GM12864 (cell line): ENCODE data around the gene NCAM1.
A peak's percentile ranks its signal among the peaks of the same experiment; 100 is the strongest.

Experiments
- DNase-seq: peaks from one replicate; pipeline ENCODE4 v3.0.0-alpha.2; 2011; ENCODE audit warnings: low read depth
- H3K4me3 ChIP-seq: 2 replicates; pipeline ENCODE4 v1.5.1; 2011; ENCODE audit warnings: mild to moderate bottlenecking, low read depth, low read length, control low read depth
- TF ChIP-seq, protein P1 (sequence below): IDR thresholded peaks from 2 replicates; pipeline ENCODE4 v1.5.1; 2011; ENCODE audit warnings: low read depth, mild to moderate bottlenecking, moderate library complexity, low read length, control low read depth, inconsistent platforms; ENCODE audit errors: missing control alignments

The NCAM1 gene

GRCh38 chr11:112997857-112998466, 36.7 kb downstream of the NCAM1 start:
- DNase-seq, result no peak
- TF ChIP-seq, protein P1, sequence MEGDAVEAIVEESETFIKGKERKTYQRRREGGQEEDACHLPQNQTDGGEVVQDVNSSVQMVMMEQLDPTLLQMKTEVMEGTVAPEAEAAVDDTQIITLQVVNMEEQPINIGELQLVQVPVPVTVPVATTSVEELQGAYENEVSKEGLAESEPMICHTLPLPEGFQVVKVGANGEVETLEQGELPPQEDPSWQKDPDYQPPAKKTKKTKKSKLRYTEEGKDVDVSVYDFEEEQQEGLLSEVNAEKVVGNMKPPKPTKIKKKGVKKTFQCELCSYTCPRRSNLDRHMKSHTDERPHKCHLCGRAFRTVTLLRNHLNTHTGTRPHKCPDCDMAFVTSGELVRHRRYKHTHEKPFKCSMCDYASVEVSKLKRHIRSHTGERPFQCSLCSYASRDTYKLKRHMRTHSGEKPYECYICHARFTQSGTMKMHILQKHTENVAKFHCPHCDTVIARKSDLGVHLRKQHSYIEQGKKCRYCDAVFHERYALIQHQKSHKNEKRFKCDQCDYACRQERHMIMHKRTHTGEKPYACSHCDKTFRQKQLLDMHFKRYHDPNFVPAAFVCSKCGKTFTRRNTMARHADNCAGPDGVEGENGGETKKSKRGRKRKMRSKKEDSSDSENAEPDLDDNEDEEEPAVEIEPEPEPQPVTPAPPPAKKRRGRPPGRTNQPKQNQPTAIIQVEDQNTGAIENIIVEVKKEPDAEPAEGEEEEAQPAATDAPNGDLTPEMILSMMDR, result no peak

DNA sequence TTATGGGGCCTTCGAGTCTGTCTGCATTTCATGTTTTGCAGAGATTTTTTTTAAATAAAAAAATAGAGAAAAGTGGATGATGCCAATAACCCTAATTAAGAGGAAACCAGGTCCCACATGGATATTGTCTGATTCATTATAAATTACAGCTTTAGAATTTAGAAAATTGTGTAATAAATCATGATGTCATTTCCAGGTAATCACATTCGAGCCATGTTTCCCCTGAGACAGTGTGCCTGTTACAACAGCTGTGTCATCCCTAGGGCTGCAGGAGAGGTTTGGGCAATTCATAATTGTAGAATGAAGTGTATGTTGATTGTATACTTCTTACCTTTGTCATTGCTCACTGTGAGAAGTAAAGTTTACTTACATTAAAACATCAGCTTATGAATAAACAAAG, 38.3 kb downstream of the NCAM1 start:
- TF ChIP-seq, protein P1, result no peak
- H3K4me3 ChIP-seq, result no peak overlapping the region
- DNase-seq, result no peak

More at GRCh38 chr11:112997857-112998466, 36.7 kb downstream of the NCAM1 start:
- H3K4me3 ChIP-seq, result no peak overlapping the region

DNA sequence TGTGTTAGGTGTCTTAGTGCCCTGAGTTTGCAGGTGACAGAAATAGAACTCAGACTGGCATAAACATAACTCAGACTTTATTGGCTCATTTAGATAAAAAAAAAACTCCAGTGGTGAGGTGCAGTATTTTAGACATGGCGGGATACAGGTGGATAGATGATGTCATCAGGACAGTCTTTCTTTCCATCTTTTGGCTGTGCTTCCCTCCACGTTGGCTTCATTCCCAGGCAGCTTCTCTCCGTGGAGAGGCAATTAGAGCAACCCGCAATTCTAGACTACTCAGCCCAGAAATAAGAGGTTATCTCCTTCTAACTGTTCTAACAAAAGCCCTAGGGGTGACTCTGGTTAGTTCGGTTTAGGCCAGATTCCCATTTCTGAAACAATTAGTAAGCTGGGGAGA, 40.5 kb downstream of the NCAM1 start:
- DNase-seq, result no peak
- TF ChIP-seq, protein P1, result no peak
- H3K4me3 ChIP-seq, result no peak overlapping the region

- no peak for DNase-seq
- TF ChIP-seq, protein P1, result no peak
- no peak overlapping the region for H3K4me3 ChIP-seq
Measured at GRCh38 chr11:113006896-113007445, 45.8 kb downstream of the NCAM1 start.

GRCh38 chr11:113014262-113015097, 53.3 kb downstream of the NCAM1 start:
- TF ChIP-seq, protein P1, result peak; percentile 7
- no peak for DNase-seq
- H3K4me3 ChIP-seq, result no peak overlapping the region

DNA sequence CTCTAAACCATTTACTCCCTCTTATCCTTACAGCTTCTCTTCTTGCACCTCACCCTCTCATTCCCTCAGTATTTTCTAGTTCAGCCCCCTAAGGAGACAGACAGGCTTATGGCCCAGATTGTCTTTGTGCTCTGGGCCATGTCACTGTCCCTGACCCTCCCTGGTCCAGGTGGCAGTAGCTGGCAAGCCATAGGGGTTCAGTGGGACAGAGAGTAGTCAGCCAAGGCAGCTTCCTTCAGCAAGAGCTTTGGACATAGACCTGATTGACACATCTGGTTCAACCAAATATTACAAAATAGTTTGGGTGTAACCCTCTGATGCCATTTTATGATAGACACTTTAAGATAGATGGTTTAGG, 53.9 kb downstream of the NCAM1 start:
- H3K4me3 ChIP-seq, result no peak overlapping the region
- no peak for DNase-seq
- TF ChIP-seq, protein P1, result no peak
